Ovary (tissue), 9 donors: Measurements from ENCODE around the gene TRIM13. TPM values are rescaled to one million over a fixed set of nuclear protein-coding genes. Genes with fewer than 3 reads are reported as not detected.
"Not testable (repeated sequence)": the region's sequence is repeated elsewhere in the genome, so short reads cannot be mapped to it uniquely, and the experiment has no call there.

ENCODE experiments used
- DNase-seq, 5 donors: peaks; one replicate each; pipeline ENCODE4 v3.0.0-alpha.2; 2019 to 2020
- H3K27ac ChIP-seq, 2 donors: fragments of 200-600 bp; one replicate each; pipeline versions ENCODE4 v1.5.1 to v1.8.0; 2019 to 2022
- H3K27me3 ChIP-seq: fragments of 200-600 bp; one replicate; pipeline ENCODE4 v1.8.0; 2022
- H3K36me3 ChIP-seq: fragments of 200-600 bp; sonication (generic); one replicate; pipeline ENCODE4 v1.5.1; 2019
- H3K4me1 ChIP-seq: one replicate; pipeline ENCODE4 v1.8.1; 2013; ENCODE audit warnings: mild to moderate bottlenecking, moderate library complexity; ENCODE audit not compliant: insufficient read depth
- H3K4me3 ChIP-seq: fragments of 200-600 bp; sonication (generic); one replicate; pipeline ENCODE4 v1.5.1; 2017
- H3K9me3 ChIP-seq, 2 donors: fragments of 200-600 bp in 1 of 2; sonication (generic) in 1 of 2; one replicate each; pipeline versions ENCODE4 v1.5.1 to v1.8.1; 2013 to 2019; ENCODE audit warnings: mild to moderate bottlenecking in 1 of 2, moderate library complexity in 1 of 2
- CTCF ChIP-seq, 3 donors: fragments of 450-650 bp in 2 of 3; fragments of 200-600 bp in 1 of 3; IDR thresholded peaks; one replicate each; pipeline versions ENCODE4 v1.5.1 to v1.8.0; 2016 to 2022; ENCODE audit warnings: antibody characterized with exemption in 3 of 3, mild to moderate bottlenecking in 1 of 3
- EP300 ChIP-seq: sonication (generic); formaldehyde crosslinking; IDR thresholded peaks from one replicate; pipeline ENCODE4 v1.6.1; 2017; ENCODE audit warnings: antibody characterized with exemption
- POLR2A ChIP-seq: fragments of 450-650 bp; IDR thresholded peaks from one replicate; pipeline ENCODE4 v1.6.1; 2017; ENCODE audit warnings: antibody characterized with exemption, mild to moderate bottlenecking, moderate library complexity
- WGBS, 3 donors: extraction: QIAGEN DNeasy Blood & Tissue Kit in 1 of 3; methylation state at CpG; one replicate each; pipeline versions ENCODE4 v1.1.5 to v1.1.7; 2013 to 2017; 5-methylcytosine and 5-hydroxymethylcytosine counted together
- intact Hi-C, 4 donors: fragments of 100-400 bp; cut with DNase I; formaldehyde crosslinking; loops; one replicate each; pipeline versions ENCODE4 v1.11.0 to v1.15.1; 2022 to 2023
- polyA plus RNA-seq, 2 donors: library from polyadenylated mRNA; stranded (reverse); fragments of 200-250 nt in 1 of 2; fragments of 350-450 nt in 1 of 2; fragmentation: Illumina TruSeq in 1 of 2; extraction: RNeasy Lipid Tissue Mini Kit (QIAGEN cat#74804) in 1 of 2; gene quantifications; one replicate each; pipeline ENCODE4 v1.2.3, GENCODE V29; 2013 to 2014
- total RNA-seq, 7 donors: library from RNA; depleted of rRNA in 2 of 7; stranded (reverse); fragments of >200 nt in 2 of 7; fragmentation: NEBNext Ultra II Directional in 3 of 7; extraction: Animal tissue kit (Norgen Biotek cat#: 25700) in 3 of 7; gene quantifications; one replicate each; pipeline versions ENCODE4 v1.1.0 to v1.2.4, GENCODE V29; 2016 to 2023
- donor health status: DM: no; HTN: no; CAD: no; lungs with moderate emphysema.
- donor health status: DM: no; HTN: no; CAD: no.
- donor health status: Bipolar disorder and iron deficiency.
- donor health status: DM: yes; HTN: yes; CAD: no.
- donor health status: DM: no; HTN: no; CAD: no.
- donor health status: DM: yes; HTN: yes; CAD: no.

TRIM13 gene
- total and polyA plus RNA-seq, 9 donors: 14.5 to 27.9 (median 24.9) TPM

- Histone ChIP-seq H3K36me3 (no peaks in the 10 kb centered on the region), H3K4me3 (no peak overlapping the region), H3K9me3 (no peaks in the 10 kb centered on the region), H3K27me3 (no peaks in the 10 kb centered on the region), H3K4me1 (peaks cover 3% of the 10 kb centered on the region), H3K27ac (no peak overlapping the region)
- no peak for DNase-seq
- no peak for TF ChIP-seq CTCF (IDR thresholded peaks at IDR 0.05)
- TF ChIP-seq EP300: no peak
- no peak for TF ChIP-seq POLR2A
- intact Hi-C loops: no loop called here
Observed at GRCh38 chr13:49980266-49980665, 16.6 kb upstream of the TRIM13 start.

GRCh38 chr13:49985129-49985528, 11.7 kb upstream of the TRIM13 start:
- H3K9me3 ChIP-seq: no peaks in the 10 kb centered on the region
- no peaks in the 10 kb centered on the region for H3K36me3 ChIP-seq
- H3K27ac ChIP-seq: no peak overlapping the region
- no peak for TF ChIP-seq EP300
- TF ChIP-seq POLR2A: no peak
- no peaks in the 10 kb centered on the region for H3K4me1 ChIP-seq
- DNase-seq: no peak
- intact Hi-C loops: no loop called here
- no peaks in the 10 kb centered on the region for H3K27me3 ChIP-seq
- 65 to 80% (median 78%) methylated on average over 2 of the region's 2 CpGs for WGBS, 3 donors
- no peak overlapping the region for H3K4me3 ChIP-seq

GRCh38 chr13:49986471-49986870, 10.4 kb upstream of the TRIM13 start:
- Histone ChIP-seq H3K9me3 (no peaks in the 10 kb centered on the region), H3K4me3 (no peak overlapping the region), H3K27ac (no peak overlapping the region), H3K36me3 (no peaks in the 10 kb centered on the region), H3K4me1 (no peaks in the 10 kb centered on the region), H3K27me3 (no peaks in the 10 kb centered on the region)
- intact Hi-C loops: no loop called here
- 87 to 92% (median 88%) methylated on average over 7 of the region's 7 CpGs for whole genome bisulfite sequencing, 3 donors
- DNase-seq: no peak
- TF ChIP-seq CTCF (IDR thresholded peaks at IDR 0.05): no peak
- TF ChIP-seq EP300: no peak
- TF ChIP-seq POLR2A: no peak

- H3K36me3 ChIP-seq, DNase-seq, H3K9me3 ChIP-seq, H3K4me3 ChIP-seq, H3K27ac ChIP-seq, H3K4me1 ChIP-seq, H3K27me3 ChIP-seq: not testable (repeated sequence)
- WGBS, 3 donors: 89 to 98% (median 98%) methylated on average over 6 of the region's 6 CpGs
- intact Hi-C loops: loop anchor here in 1 of 4 donors (10.0 kb wide), 1 partner anchor 56 kb away; the partner anchor contains the start of gene SPRYD7
Observed at GRCh38 chr13:49990612-49991011, 6.2 kb upstream of the TRIM13 start.

- TF ChIP-seq EP300 (no peak), POLR2A (no peak), CTCF (IDR thresholded peaks at IDR 0.05) (no peak)
- no peaks in the 10 kb centered on the region for H3K27me3 ChIP-seq
- H3K4me1 ChIP-seq: no peaks in the 10 kb centered on the region
- H3K4me3 ChIP-seq: no peak overlapping the region
- intact Hi-C loops: loop anchor here in 1 of 4 donors (10.0 kb wide), 1 partner anchor 58 kb away; the partner anchor contains the start of gene SPRYD7
- H3K9me3 ChIP-seq: no peaks in the 10 kb centered on the region
- no peak overlapping the region for H3K27ac ChIP-seq
- no peaks in the 10 kb centered on the region for H3K36me3 ChIP-seq
- DNase-seq: no peak
Observed at GRCh38 chr13:49993111-49993510, 3.7 kb upstream of the TRIM13 start.
